ENCODE data around the gene RASSF7.
A peak's percentile ranks its signal among the peaks of the same experiment; 100 is the strongest.
"Not testable (repeated sequence)": the region's sequence is repeated elsewhere in the genome, so short reads cannot be mapped to it uniquely, and the experiment has no call there.

RASSF7 gene

DNA sequence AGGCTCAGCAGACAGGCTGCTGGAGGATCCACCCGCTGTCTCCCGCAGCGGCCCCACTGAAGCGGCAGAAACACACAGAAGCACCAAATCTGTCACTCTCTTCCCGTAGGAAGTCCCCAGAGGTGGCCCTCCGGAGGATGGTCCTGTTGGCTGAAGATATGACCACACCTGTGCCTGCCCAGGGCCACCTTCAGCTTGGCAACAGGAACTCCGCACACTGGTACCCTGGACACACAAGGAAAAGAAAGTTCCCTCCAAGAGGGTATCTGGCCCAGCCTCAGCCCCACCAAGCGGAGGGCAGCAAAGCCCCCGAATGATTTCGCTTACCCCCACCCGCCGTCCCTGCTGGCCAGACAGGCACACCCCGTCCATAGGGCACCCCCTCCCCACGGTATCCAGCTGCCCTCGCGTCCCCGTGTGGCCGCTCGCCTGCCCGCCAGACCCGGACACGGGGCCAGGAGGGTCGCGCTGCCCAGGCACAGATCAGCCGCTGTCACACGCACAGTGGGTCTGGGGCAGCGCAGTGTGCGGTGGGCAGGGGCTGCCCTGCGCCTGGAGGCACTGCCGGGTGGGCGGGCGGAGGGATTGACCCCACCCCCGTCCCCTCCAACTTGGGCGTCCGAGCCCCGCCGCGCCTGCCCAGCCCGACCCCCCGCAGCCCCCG lies 7.0 kb downstream of the RASSF7 start:
- DNase-seq = no peak

DNA sequence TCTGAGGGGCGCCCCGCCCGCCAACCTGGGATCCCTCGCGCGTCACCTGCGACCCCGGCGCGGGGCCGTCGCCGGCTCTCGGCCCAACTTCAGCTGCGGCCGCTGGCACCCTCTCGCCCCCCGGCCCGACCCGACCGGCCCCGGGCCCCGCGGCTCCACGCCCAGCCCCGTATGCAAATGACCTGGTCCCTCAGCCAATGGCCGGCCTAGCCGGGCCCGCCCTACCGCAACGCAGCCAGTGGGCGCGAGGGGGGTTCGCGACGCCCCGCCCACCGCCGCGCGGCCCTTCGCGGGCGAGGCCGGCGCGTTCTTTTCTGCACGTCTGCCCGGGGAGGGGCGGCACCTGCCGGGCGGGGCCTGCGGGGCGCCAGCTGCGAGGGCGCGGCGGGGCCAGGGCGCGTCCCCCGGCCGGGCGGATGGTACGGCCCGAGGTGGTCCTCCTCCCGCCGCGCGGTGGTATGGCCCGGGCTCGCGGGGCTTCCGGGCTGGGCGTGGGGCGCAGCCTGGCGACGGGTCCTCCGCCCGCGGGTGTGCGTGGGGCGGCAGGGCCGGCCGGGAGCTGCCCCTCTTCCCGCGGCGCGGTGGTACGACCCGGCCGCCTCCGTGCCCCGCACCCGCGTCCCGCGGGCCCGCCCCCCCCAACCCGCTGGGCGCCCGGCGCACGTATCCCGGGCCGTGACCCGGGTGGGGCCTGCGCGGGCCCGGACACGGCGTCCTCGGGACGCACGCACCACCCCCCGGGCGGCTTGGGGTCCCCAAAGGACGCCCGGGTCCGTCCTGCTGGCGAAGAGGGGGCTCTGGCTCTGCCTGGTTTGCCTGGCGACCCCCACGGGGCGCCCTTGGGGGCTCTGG lies 7.8 kb downstream of the RASSF7 start:
- DNase-seq = peak; percentile 79

DNA sequence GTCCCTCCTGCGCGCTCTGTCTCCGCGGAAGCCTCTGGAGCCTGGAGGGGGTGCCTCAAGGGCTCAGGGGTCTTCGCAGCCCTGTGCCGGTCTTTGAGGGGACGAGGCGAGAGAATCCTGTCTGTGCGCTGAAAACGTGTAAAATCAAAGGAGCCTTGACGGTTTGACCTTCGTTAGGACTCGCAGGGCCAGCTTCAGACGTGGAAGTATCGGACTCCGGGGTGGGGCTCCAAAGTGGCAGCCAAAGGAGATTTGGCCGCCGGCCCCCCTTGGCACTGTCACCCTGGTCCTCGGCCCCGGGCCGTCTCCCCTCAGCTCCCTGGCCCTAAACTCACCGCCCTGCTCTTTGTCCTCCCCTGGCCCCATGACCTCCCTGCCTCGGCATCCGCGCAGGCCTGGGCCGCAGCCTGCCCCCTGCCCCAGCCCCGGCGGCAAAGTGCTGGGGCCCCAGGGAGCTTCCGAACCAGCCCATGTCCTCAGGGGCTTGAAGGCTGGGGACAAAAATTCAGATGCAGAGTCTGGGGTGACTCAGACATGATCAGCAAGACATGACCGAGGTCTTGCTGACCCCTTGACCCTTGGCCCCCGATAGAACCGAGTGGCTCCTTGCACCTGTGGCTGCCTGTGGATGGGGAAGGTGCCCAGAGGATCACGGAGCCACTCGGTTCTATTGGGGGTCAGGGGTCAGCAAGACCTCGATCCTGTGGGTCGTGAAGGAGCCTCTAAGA lies 8.6 kb downstream of the RASSF7 start:
- DNase-seq = no peak

DNA sequence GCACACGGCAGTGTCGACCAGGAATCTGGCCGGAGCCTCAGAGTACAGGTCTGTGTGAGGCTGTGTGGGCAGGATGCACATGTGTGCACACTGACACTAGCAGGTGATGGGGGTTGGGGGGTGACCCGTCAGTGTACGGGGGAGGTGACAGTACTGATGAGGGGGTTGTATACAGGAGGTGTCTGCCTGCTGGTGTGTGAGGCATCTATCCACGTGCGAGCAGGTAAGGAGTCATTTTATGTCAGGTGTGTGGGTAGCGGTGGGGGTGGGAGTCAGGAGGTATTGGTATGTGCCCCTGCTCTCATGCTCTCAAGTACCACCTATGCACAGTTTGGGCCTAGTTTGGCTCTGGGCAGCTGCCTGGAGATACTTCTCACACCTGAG lies 11.0 kb downstream of the RASSF7 start:
- no peak for DNase-seq

DNA sequence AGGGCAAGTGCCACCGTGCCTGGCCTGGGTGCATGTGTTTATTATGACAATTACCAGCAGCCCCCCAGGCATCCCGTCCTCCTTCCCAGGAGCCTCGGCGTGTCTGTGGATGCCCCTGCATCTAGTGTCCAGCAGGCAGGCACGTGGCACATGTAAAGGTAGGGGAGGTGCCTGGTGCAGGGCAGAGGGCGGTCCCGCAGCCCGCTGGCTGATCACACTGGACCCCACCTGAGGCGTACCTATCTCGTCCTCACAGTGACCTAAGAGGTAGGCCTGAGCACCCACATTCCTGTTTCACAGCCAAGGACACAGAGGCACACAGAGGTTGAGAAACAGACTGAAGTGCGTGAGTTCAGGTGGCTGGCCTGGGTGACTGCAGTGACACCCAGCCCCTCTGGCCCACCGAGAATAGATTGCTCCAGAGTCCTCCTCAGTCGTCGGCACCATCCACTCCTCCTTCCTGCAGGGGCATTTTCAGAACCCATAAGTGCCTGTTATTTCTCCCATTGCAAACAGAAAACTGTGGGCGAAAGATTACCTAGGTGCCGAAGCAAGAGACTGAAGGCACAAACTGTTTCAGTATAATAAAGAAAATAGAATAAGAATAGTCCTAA lies 12.5 kb downstream of the RASSF7 start:
- no peak for DNase-seq

DNA sequence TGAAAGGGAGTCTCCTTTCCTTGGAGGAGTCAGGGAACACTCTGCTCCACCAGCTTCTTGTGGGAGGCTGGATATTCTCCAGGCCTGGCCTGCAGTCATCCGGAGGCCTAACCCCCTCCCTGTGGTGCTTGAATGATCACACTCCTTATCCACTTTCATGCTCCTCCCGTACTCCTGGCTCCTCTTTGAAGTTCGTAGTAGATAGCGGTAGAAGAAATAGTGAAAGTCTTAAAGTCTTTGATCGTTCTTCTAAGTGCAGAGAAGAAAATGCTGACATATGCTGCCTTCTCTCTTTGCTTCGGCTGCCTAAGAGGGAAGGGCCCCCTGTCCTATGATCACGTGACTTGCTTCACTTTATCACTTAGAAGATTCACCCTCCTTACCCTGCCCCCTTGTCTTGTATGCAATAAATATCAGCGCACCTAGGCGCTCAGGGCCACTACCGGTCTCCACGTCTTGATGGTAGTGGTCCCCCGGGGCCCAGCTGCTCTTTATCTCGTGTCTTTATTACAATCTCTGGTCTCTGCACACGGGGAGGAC lies 13.3 kb downstream of the RASSF7 start:
- not testable (repeated sequence) for DNase-seq

DNA sequence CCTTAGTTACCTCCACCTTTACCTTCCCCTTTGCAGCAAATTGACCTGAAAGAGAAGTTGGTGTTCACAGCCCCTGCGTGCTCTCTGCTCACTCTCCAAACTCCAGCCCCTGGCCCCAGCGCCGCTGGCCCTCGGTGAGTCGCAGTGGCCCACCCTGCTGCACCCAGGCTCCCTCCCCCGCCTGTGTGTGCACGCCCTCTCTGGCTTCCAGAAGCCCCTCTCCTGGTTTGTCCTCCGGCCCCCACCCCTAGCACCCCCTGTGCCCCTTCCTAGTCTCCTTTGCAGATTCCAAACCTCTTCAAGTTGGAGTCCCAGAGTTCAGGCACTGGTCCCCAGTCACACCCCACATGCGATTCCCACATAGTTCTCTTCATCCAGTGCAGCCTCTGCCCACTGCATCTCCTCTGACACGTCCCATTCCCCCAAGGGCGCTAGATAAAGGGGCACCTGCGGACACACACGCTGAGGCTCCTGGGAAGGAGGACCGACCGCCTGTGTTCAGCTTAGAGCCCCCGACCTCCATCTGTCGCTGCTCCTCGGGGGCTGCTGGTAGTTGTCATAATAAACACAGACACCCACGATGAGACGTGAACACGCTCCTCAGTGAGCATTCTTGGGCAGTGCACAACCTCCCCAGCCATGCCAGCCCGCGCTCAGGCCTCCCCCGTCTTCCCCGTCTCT lies 14.0 kb downstream of the RASSF7 start:
- DNase-seq = no peak

DNA sequence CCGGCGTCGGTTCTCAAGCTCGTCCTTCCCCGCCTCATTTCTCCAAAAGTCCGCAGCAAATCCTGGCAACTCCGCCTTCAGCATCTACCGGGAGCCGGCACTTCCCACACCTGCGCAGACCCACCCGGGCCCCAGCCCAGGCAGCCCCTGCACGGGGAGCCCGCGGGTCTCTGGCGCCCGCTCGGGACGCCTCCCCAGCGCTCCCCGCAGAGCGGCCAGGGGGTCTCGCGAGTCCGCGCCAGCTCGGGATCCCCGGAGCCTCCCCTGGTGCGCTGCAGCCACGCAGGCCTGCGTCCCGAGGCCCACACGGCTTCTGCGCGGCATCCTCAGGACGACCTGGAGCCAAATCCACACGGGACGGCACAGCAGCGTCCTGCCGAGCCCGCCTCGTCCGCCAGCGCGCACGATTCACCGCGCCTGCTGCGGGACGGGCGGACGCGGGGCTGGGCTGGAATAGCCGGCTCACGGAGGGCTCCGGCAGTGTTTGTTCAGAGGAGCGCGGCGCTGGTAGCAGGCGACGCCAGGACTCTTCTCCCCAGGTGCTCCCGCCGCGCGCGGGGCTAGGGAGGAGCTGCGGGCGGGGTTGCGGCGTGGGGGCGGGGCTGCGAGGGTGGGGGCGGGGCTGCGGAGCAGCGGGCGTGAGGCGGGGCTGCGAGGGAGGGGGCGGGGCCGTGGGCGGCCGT lies 14.7 kb downstream of the RASSF7 start:
- no peak for DNase-seq

DNA sequence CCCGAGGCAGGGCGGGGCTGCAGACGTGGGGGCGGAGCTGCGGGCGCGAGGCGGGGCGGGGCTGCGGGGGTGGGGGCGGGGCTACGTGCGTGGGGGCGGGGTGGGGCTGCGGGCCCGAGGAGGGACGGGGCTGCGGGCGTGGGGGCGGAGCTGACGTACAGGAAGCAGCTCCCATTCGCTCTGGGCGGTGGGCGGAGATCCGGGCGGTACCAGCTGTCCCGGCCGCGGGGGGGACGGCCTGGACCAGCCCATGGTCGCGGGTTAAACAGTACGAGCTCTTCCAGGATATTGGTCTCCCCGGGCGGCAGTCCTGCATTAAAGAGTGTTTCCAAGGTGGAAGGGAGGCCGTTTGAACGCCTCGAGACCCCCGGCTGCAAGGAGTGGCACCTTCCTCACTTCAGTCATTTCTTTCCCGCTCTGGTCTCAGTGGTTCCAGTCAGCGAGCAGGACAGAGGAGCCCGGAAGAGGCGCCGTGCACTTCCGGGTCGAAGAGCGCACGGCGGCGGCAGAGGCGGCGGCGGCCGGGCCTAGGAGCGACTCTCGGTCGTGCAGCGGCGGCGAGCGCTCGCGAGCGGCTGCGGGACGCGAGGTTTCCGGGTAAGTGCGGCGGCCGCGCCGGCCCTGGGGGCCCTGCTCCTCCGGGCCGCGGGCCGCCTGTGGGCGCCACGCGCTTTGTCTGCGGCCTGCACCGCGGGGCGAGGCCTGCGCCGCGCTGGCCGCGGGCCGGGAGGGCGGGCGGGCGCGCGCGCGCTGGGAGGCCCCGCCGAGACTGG lies 15.4 kb downstream of the RASSF7 start, which contains the start of gene PHRF1:
Gene PHRF1 (plus strand): TSS at position 475 of the 773 bp plus-strand sequence. CDS start 5,043 bp downstream, outside the sequence.
- peak; percentile 93 for DNase-seq

DNA sequence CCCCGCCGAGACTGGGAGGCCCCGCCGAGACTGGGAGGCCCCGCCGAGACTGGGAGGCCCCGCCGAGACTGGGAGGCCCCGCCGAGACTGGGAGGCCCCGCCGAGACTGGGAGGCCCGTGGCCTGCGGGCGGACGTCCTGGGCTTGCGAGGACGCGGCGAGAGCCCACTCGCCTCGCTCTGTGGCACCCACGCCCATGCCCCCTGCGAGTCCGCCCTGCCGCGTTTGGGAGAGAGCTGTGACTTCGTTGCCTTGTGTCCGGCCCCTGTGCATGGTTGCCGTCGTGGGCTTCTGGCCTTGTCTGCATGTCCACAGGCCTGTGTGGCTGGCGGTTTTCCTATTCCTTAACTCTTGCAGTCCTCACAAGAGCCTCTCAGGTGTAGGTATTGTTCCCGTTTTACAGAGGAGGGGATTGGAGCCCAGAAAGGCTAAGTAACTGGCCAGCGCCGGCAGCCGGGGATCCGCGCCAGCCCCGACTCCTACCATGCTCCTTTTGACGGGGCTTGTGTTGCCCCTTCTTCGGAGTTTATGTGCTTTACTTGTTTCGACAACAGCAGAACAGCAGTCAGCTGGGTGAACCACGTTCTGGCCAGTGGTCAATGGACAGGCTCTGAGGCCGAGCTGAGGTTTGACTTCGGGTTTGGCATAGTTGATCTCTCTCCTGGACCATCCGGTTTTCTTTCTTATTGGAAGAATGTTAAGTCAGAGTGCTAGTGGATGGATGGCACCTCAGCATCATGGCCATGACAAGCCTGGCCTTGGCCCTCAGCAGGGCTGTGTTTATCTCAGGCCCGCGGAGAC lies 16.2 kb downstream of the RASSF7 start:
- DNase-seq = no peak

DNA sequence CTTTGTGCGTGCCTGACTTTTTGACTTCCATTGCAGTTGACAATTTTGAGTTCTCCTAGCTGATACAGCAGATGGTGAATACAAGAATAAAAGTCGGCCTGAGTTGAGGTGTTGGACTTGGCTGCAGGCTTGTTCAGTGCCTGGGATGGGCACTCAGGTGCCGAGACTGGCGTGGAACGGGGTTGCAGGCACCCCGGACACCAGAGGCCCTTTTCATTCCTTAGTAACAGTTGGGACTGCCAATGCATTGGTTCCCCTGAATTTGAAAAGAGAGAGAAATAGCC lies 16.8 kb downstream of the RASSF7 start:
- DNase-seq = no peak

DNA sequence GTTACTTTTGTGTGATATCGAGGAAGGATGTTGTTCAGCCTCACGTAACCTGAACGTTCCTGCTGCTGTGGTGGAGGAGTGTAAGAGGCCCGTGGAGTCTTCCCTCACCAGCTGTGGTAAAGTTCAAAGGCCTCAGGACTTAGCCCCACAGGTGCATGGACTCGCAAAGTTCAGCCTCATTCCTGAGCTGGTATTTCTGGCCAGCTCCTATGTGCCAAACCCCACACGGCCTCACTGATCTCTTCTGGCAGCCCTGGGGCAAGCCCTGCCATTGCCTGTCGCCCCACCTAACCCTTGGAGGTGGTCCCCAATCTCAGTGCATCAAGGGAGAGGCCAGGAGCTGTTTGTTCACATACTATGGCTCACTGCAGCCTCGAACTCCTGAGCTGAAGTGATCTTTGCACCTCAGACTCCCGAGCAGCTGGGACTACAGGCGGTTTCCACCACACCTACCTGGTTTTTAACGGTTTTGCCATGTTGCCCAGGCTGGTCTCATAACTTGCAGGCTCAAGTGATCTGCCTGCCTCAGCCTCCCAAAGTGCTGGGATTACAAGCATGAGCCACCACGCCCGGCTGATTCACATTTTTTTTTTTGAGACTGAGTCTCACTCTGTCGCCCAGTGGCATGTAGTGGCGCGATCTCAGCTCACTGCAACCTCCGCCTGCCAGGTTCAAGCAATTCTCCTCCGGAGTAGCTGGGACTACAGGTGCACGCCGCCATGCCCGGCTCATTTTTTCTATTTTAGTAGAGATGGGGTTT lies 17.7 kb downstream of the RASSF7 start:
- DNase-seq = no peak

DNA sequence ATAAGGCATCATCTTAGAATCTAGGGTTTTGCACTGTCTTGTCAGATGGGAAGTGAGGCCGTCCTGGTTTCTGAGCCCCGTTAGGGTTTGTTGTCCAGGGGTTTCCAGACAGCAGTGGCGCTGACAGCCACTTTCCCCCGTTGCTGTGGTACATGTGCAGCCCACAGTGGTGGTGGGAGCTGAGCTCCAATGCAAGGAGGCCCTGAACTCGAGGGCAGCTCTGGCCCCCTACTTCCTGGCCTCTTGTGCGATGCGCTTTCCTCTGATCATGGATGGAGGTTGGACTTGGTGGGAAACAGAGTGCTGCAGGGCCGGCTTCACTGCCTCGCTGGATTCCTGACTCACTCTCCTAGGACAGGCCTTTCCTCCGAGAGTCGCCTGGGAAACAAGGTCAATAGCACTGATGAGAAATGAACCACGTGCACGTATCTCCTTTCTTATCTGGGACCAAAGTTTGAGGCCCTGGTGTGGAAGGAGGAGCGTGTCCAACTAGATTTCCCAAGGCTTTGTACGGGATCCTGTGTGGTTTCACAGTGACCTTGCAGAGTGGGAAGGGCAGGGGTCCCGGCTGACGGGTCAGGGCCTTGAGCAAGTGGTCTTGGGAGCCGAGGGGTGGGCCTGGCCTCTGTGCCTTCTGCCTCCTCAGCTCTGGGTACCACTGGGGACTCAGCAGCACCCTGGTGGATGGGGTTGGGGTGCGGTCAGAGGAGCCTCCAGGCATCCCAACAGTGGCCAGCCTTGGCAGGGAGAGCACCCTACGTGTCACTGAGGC lies 19.2 kb downstream of the RASSF7 start:
- no peak for DNase-seq

DNA sequence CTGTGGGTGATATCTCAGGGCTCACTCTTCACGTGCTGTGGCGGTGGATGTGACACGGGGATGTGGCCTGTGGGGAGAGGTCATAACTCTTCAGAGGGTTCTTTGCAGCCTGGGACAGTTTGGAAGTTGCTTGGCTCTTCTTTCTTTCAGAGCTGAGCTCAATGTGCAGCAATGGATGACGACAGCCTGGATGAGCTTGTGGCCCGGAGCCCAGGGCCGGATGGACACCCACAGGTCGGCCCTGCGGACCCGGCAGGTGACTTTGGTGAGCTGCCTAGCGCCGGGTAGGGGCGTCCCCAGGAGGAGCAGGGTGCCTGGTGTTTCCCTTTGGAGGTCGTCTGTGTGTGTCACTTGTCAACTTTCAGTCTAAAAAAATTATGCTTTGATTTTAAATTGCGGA lies 20.6 kb downstream of the RASSF7 start:
- no peak for DNase-seq

DNA sequence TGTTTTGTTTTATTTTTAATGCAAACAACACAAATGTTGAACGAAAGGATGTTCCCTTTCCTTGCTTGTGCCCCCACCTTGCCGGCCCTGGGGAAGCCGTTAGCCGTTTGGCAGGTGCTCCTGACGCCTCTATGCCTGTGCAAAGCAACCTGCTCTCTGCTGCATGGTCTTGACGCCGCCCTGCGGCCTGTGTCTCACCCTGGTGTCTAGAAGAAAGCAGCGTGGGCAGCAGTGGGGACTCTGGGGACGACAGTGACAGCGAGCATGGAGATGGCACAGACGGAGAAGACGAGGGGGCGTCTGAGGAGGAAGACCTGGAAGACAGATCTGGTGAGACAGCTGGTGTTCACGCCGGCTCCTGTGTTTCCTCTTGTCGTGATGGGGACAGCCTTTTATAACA lies 21.0 kb downstream of the RASSF7 start:
- DNase-seq = no peak

DNA sequence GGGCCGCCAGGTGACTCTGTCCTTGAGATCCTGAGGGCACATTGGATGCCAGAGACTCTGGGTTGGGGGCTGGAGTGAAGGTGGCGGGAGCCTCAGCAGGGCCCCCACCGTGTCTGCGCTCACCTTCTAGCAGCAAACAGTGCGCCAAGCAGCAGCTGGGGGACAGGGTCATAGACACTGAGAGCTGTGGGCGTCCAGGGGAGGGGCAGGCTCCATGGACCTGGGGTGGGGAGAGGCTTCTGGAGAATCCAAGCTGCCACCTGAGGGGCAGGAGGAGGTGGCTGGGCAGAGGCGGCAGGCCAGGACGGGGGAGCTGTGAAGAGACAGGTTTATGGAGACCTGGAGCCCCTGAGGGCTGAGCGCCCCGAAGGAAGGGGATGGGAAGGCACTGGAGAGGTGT lies 23.5 kb downstream of the RASSF7 start:
- no peak for DNase-seq

DNA sequence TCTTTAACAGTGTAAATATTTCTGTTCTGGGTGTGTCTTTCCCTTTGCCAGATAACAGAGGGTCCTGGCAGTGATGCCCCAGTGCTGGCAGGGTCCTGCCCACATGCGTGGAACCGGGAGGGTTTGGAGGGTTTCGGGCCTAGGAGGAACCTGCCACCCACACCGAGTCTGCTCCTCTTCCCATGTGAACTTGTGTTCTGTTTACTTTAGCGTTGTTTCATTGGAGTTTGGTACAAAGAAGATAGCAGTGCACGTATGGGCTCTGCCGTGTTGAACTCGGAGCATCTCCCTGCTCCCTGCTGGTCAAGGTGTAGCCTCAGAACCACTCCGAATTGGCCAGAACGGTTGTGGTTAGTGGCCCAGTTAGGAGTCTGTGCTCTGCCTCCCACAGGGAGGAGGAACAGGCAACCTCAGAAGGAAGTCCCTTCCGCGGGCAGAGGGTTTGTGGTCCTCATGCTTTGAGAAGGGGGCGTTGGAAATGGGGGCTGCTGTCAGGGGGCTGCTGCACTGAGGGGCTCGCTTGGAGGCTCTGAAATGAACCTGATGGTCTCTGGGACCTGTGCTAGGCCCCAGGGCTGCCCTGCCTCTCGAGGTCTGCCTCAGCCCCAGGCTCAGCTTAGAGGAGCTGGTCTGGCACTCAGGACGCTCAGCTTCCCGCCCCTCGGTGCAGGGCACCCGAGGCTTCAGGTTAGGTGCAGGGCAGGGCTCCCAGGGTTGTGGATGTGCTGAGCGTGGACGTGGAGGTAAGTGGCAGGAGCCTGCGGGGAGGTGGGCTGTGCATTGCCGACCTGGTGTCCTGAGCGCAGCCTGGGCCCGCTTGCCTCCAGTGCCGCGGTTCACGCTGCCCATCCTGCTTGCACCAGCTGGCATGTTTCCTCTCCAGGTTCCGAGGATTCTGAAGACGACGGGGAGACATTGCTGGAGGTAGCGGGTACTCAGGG lies 25.9 kb downstream of the RASSF7 start:
- no peak for DNase-seq

DNA sequence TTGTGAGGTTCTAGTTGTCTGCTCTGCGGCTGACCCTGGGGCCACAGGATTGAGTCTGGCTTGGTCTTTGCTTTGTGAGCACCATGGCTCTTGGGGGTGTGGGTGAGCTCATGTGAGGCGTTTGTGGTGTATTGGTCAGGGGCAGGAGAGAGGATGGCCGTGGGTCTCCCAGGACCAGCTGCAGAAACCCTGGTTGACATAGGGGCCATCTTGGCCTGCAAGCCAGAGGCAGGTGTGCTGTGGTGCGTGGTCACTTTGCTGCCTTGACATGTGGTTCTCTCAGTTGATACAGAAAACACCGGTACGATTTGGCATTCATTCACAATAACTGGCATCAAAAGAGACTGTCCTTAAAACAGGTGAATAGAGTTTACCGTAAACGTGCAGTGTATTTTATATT lies 26.8 kb downstream of the RASSF7 start:
- DNase-seq = no peak
